Measurements from ENCODE around the gene ZNF560. TPM values are rescaled to one million over a fixed set of nuclear protein-coding genes. Genes with fewer than 3 reads are reported as not detected.

ZNF560 gene
- total and polyA plus RNA-seq, 9 of the 15 experiments (the other 6 are each of a cell fraction or from before 2014, with no cell fraction given): 0.04 to 0.18 (median 0.05) TPM; not detected in 3

GRCh38 chr19:9435279-9436268 is 62.8 kb downstream of the ZNF560 start, which contains the start of gene ZNF266 (continued):
- TF ChIP-seq ZBTB26 (CRISPR knock-in tag; IDR thresholded peaks at IDR 0.05) (no peak), EGR1 (conservative IDR thresholded peaks at IDR 0.05) (0 out of 2 replicates have a peak, but pooled peaks have one; percentile 5), ZNF589 (CRISPR knock-in tag; IDR thresholded peaks at IDR 0.05; ENCODE audit: low read depth) (peak; percentile 74), POLR2AphosphoS5 (IDR thresholded peaks at IDR 0.05; ENCODE audit: control insufficient read depth, insufficient read depth, low read depth, low read length) (peak; percentile 67), L3MBTL2 (IDR thresholded peaks at IDR 0.05) (peak; percentile 79), SIN3B (IDR thresholded peaks at IDR 0.05; ENCODE audit: low read depth) (peak; percentile 80; the same call in 1 of the 2 replicates), ELF4 (CRISPR knock-in tag; IDR thresholded peaks at IDR 0.05) (no peak), RBM34 (IDR thresholded peaks at IDR 0.05; ENCODE audit: borderline replicate concordance, insufficient read depth, low read length) (no peak), ZBTB11 (CRISPR knock-in tag; IDR thresholded peaks at IDR 0.05) (peak in 1 of 3 experiments; percentile 82; a peak in 2 of 6 replicates), KLF1 (tag; IDR thresholded peaks at IDR 0.05) (no peak), MTA3 (IDR thresholded peaks at IDR 0.05; ENCODE audit: borderline replicate concordance) (peak; percentile 64; the same call in 1 of the 2 replicates), MED1 (CRISPR knock-in tag; IDR thresholded peaks at IDR 0.05; ENCODE audit: borderline replicate concordance) (no peak), CXXC5 (CRISPR knock-in tag; IDR thresholded peaks at IDR 0.05) (peak; percentile 86), ZNF282 (CRISPR knock-in tag; IDR thresholded peaks at IDR 0.05) (no peak), BRD4 (IDR thresholded peaks at IDR 0.05) (peak; percentile 68; the same call in 1 of the 2 replicates), ZNF785 (CRISPR knock-in tag; IDR thresholded peaks at IDR 0.05) (no peak), CREB3 (tag; conservative IDR thresholded peaks at IDR 0.05; ENCODE audit: low read depth) (no peak), SLC30A9 (CRISPR knock-in tag; IDR thresholded peaks at IDR 0.05) (no peak), TFAP4 (CRISPR knock-in tag; IDR thresholded peaks at IDR 0.05; ENCODE audit: borderline replicate concordance) (peak; percentile 62; the same call in 1 of the 2 replicates), HCFC1 (IDR thresholded peaks at IDR 0.05; ENCODE audit: low read depth, low read length) (peak; percentile 76), EP300 (IDR thresholded peaks at IDR 0.05; ENCODE audit: low read length) (peak; percentile 20; the same call in 1 of the 2 replicates)

All from K562 (cell line).